PC-9 (cell line): Measurements from ENCODE around the gene C10orf53.

Source experiments
- EZH2 ChIP-seq: fragments of 200-600 bp; sonication (generic); IDR thresholded peaks from 2 replicates; pipeline ENCODE4 v1.8.0; 2017; ENCODE audit warnings: antibody characterized with exemption, low read depth
- TF ChIP-seq, protein P1 (sequence below): fragments of 200-600 bp; sonication (generic); conservative IDR thresholded peaks from 2 replicates; pipeline ENCODE4 v1.6.1; 2017; ENCODE audit warnings: mixed run types, antibody characterized with exemption, mild to moderate bottlenecking, moderate library complexity

DNA sequence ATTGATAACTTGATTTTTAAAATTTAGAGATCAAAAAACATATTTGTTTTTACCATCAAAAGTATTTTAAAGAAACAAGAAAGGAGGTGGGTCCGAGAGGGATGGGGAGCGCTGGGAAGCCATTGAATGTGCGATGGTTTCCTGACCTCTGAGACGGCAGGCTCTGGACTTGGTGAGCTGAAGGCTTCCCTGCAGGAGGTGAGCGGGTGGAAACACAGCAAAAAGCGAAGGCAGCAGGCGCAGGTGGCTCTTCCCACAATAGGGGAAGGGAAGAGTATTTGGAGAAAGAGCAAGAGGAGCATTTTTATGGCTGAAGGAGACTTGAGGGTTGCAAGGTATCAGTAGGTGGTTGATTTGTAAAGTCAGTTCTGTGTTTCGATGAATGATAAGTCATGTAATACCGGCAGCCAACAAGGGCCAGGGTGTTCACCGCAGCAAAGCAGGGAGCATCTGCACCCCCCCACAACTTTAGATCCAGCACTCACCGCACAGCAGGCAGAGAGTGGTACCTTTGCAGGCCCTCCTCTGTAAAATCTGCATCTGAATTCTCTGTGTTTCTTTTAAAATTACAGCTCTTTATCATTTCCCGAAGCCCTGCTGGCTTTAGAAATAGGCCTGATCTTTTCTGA is 10.5 kb downstream of the C10orf53 start:
- TF ChIP-seq, protein P1, sequence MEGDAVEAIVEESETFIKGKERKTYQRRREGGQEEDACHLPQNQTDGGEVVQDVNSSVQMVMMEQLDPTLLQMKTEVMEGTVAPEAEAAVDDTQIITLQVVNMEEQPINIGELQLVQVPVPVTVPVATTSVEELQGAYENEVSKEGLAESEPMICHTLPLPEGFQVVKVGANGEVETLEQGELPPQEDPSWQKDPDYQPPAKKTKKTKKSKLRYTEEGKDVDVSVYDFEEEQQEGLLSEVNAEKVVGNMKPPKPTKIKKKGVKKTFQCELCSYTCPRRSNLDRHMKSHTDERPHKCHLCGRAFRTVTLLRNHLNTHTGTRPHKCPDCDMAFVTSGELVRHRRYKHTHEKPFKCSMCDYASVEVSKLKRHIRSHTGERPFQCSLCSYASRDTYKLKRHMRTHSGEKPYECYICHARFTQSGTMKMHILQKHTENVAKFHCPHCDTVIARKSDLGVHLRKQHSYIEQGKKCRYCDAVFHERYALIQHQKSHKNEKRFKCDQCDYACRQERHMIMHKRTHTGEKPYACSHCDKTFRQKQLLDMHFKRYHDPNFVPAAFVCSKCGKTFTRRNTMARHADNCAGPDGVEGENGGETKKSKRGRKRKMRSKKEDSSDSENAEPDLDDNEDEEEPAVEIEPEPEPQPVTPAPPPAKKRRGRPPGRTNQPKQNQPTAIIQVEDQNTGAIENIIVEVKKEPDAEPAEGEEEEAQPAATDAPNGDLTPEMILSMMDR = no peak
- no peak for TF ChIP-seq EZH2
